Uterus (tissue), 2 donors: ENCODE data around the gene COL6A1.

Experiments
- POLR2A ChIP-seq, 2 donors: fragments of 450-650 bp; IDR thresholded peaks; one replicate each; pipeline ENCODE4 v1.6.1; 2016; ENCODE audit warnings: antibody characterized with exemption in 2 of 2, mild to moderate bottlenecking in 1 of 2, moderate library complexity in 1 of 2
- TF ChIP-seq, protein P1 (sequence below), 4 experiments: fragments of 200-600 bp in 2 of 4; fragments of 450-650 bp in 2 of 4; sonication (generic) in 2 of 4; IDR thresholded peaks; one replicate each; pipeline ENCODE4 v1.5.1; 2016 to 2019; ENCODE audit warnings: antibody characterized with exemption in 4 of 4, mild to moderate bottlenecking in 2 of 4, moderate library complexity in 1 of 4

GRCh38 chr21:45941717-45942546 lies 39.6 kb upstream of the COL6A1 start:
- TF ChIP-seq, protein P1, sequence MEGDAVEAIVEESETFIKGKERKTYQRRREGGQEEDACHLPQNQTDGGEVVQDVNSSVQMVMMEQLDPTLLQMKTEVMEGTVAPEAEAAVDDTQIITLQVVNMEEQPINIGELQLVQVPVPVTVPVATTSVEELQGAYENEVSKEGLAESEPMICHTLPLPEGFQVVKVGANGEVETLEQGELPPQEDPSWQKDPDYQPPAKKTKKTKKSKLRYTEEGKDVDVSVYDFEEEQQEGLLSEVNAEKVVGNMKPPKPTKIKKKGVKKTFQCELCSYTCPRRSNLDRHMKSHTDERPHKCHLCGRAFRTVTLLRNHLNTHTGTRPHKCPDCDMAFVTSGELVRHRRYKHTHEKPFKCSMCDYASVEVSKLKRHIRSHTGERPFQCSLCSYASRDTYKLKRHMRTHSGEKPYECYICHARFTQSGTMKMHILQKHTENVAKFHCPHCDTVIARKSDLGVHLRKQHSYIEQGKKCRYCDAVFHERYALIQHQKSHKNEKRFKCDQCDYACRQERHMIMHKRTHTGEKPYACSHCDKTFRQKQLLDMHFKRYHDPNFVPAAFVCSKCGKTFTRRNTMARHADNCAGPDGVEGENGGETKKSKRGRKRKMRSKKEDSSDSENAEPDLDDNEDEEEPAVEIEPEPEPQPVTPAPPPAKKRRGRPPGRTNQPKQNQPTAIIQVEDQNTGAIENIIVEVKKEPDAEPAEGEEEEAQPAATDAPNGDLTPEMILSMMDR (IDR thresholded peaks at IDR 0.05) = no peak
- TF ChIP-seq POLR2A (IDR thresholded peaks at IDR 0.05) = no peak
